ENCODE measurements around the gene TMPRSS11A. TPM values are rescaled to one million over a fixed set of nuclear protein-coding genes. Genes with fewer than 3 reads are reported as not detected.
A peak's percentile ranks its signal among the peaks of the same experiment; 100 is the strongest.

The TMPRSS11A gene
- total RNA-seq, 1 experiment from 2014 or later = not detected

GRCh38 chr4:67873116-67873515 is 90.2 kb downstream of the TMPRSS11A start:
- Histone ChIP-seq H3K36me3 (ENCODE audit: control insufficient read depth, insufficient read depth, low read length) (no peaks in the 10 kb centered on the region), H3K4me1 (ENCODE audit: control insufficient read depth, insufficient read depth, low read length) (no peaks in the 10 kb centered on the region), H3K27me3 (ENCODE audit: control insufficient read depth, insufficient read depth, low read length) (no peaks in the 10 kb centered on the region), H3K9me3 (ENCODE audit: control insufficient read depth, insufficient read depth, low read depth, low read length) (no peaks in the 10 kb centered on the region), H3K4me3 (ENCODE audit: low read depth in 2 of 2, low read length in 2 of 2) (no peak overlapping the region), H3K27ac (ENCODE audit: low read length) (no peak overlapping the region)
- in situ Hi-C loops (cut with HindIII; ENCODE audit: low pct_unique_long_range_greater_than_20kb, low sequenced_read_pairs) = no loop called here
- no TSS peak for BruUV-seq (replicated peaks)
- no peak for TF ChIP-seq POLR2AphosphoS5 (IDR thresholded peaks at IDR 0.05; ENCODE audit: low read depth, low read length)
- ChIA-PET POLR2A (no interaction called here), CTCF (no interaction called here)
- intact Hi-C loops (cut with micrococcal nuclease; ENCODE audit: unreplicated experiment) = loop anchor here (5.0 kb wide), 2 partner anchors 39 to 304 kb away; no protein-coding TSS in a partner anchor
- no peak for ATAC-seq
- no peak for DNase-seq (ENCODE audit: low read depth, low spot score)

GRCh38 chr4:67871867-67872266 is 91.4 kb downstream of the TMPRSS11A start:
- Histone ChIP-seq H3K9me3 (ENCODE audit: control insufficient read depth, insufficient read depth, low read depth, low read length) (no peaks in the 10 kb centered on the region), H3K27ac (ENCODE audit: low read length) (no peak overlapping the region), H3K4me1 (ENCODE audit: control insufficient read depth, insufficient read depth, low read length) (no peaks in the 10 kb centered on the region), H3K4me3 (ENCODE audit: low read depth in 2 of 2, low read length in 2 of 2) (no peak overlapping the region), H3K36me3 (ENCODE audit: control insufficient read depth, insufficient read depth, low read length) (no peaks in the 10 kb centered on the region), H3K27me3 (ENCODE audit: control insufficient read depth, insufficient read depth, low read length) (no peaks in the 10 kb centered on the region)
- CTCF ChIA-PET = no interaction called here
- DNase-seq (ENCODE audit: low read depth, low spot score) (peak; percentile 27), ATAC-seq (peak; percentile 73; the same call in 1 of the 2 replicates)
- BruUV-seq (replicated peaks) = no TSS peak
- in situ Hi-C loops (cut with HindIII; ENCODE audit: low pct_unique_long_range_greater_than_20kb, low sequenced_read_pairs) = no loop called here
- intact Hi-C loops (cut with micrococcal nuclease; ENCODE audit: unreplicated experiment) = loop anchor here (5.0 kb wide), 2 partner anchors 40 to 305 kb away; no protein-coding TSS in a partner anchor
- POLR2A ChIA-PET = no interaction called here
- TF ChIP-seq CTCF (IDR thresholded peaks at IDR 0.05) (peak; percentile 41; the same call in 1 of the 2 replicates), POLR2AphosphoS5 (IDR thresholded peaks at IDR 0.05; ENCODE audit: low read depth, low read length) (no peak), REST (IDR thresholded peaks at IDR 0.05; ENCODE audit: insufficient read depth in 1 of 2, low read depth in 2 of 2, low read length in 1 of 2) (no peak), TCF7L2 (IDR thresholded peaks at IDR 0.05; ENCODE audit: low read depth, low read length) (no peak)

GRCh38 chr4:67869580-67870190 is 93.6 kb downstream of the TMPRSS11A start:
- no TSS peak for BruUV-seq (replicated peaks)
- intact Hi-C loops (cut with micrococcal nuclease; ENCODE audit: unreplicated experiment) = loop anchor here (5.0 kb wide), 2 partner anchors 43 to 308 kb away; no protein-coding TSS in a partner anchor

More at GRCh38 chr4:67869580-67870190, 93.6 kb downstream of the TMPRSS11A start:
- ATAC-seq (no peak), DNase-seq (ENCODE audit: low read depth, low spot score) (no peak)
- TF ChIP-seq SIN3A (IDR thresholded peaks at IDR 0.05; ENCODE audit: borderline replicate concordance, insufficient read depth, low read depth, low read length) = no peak
- TF ChIP-seq REST (IDR thresholded peaks at IDR 0.05; ENCODE audit: insufficient read depth in 1 of 2, low read depth in 2 of 2, low read length in 1 of 2) = no peak
- TF ChIP-seq TCF7L2 (IDR thresholded peaks at IDR 0.05; ENCODE audit: low read depth, low read length) = no peak
- TF ChIP-seq CTCF (IDR thresholded peaks at IDR 0.05) = no peak
- TF ChIP-seq POLR2AphosphoS5 (IDR thresholded peaks at IDR 0.05; ENCODE audit: low read depth, low read length) = no peak
- no peak overlapping the region for H3K27ac ChIP-seq (ENCODE audit: low read length)
- H3K36me3 ChIP-seq (ENCODE audit: control insufficient read depth, insufficient read depth, low read length) = no peaks in the 10 kb centered on the region
- ChIA-PET CTCF (no interaction called here), POLR2A (no interaction called here)
- no peak overlapping the region for H3K4me3 ChIP-seq (ENCODE audit: low read depth in 2 of 2, low read length in 2 of 2)
- in situ Hi-C loops (cut with HindIII; ENCODE audit: low pct_unique_long_range_greater_than_20kb, low sequenced_read_pairs) = no loop called here
- no peaks in the 10 kb centered on the region for H3K4me1 ChIP-seq (ENCODE audit: control insufficient read depth, insufficient read depth, low read length)
- no peaks in the 10 kb centered on the region for H3K9me3 ChIP-seq (ENCODE audit: control insufficient read depth, insufficient read depth, low read depth, low read length)
- H3K27me3 ChIP-seq (ENCODE audit: control insufficient read depth, insufficient read depth, low read length) = no peaks in the 10 kb centered on the region
